ENCODE results near the gene REN.

REN gene

DNA sequence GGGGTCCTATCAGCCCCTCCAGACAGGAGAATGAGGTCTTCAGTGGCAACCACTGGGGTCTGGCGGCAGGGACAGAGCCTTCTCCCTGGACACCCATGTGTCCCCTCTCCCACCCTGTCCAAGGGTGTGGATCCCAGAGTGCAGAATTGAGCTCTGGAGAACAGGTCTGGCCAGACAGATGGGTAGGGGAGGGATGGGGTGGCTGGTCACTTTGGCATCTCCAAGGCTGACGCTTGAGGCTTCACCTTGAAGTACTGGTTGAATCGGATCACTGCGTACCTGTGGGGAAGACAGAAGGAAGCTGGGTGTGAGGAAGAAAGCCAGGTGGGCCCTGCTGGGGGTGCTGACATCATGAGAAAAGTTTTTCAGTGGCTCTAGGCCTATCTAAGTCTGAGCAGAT, 34.2 kb downstream of the REN start:
- DNase-seq (ENCODE audit: low spot score) = no peak

DNA sequence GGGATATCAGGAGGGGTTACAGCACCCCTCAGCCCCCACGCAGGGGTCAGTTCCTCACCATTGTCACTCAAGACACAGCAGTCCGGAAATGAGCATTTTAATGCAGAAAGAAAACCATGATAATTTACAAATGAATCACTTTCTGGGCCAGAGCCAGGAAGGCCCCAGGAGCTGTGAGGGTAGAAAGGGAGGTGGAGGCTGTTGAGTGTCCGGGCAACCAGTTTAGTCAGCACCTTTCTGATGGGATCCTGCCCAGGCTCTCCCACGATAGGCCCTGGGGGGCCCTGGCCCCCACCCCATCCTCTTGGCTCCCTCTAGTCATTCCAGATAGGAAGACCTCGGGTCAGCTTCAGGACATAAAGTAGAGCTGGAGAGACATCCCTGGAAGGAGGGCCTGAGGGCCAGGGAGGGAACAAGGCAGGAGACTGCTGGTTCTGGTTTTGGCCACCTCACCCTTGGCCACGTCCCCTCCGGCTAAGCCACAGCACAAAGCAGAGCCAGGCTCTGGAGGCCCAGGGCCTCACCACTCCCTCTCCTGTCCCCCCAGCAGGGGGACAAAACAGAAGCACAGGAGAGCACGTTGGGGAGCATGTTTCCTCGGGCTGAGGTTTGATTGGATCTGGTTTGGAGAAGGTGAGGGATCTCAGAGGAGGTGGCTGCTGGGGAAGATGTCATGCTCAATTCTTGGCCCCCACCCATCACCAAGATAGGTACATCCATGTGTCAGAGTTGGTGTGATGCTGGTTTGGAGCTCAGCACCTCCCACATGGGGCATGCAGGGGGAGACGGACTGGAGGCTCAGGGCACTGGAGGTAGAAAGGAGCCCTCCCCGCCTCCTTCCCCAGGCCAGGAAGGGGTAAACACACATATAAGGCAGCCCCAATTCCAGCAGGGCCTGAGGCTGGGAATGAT, 34.9 kb downstream of the REN start:
- peak; percentile 87 for DNase-seq (ENCODE audit: low spot score)

DNA sequence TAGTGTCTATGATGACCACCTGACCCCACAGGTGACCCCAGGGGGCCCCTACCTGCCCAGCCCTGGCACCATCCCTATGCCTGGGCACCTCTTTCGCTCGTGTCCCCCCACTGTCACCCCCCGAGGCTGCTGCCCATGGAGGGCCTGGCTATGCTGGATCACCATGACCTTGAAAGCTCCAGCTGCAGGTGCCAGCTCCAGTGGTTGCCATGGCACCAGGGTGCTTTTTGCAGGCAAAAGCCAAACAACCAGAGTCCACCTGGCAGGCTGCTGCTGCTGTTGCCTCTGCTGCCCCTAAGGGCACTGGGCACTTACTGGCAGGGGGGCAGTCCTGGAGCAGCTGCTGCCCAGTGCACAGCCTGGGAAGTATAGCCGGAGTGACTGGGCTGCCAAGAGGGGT, 36.0 kb downstream of the REN start:
- no peak for DNase-seq (ENCODE audit: low spot score)

DNA sequence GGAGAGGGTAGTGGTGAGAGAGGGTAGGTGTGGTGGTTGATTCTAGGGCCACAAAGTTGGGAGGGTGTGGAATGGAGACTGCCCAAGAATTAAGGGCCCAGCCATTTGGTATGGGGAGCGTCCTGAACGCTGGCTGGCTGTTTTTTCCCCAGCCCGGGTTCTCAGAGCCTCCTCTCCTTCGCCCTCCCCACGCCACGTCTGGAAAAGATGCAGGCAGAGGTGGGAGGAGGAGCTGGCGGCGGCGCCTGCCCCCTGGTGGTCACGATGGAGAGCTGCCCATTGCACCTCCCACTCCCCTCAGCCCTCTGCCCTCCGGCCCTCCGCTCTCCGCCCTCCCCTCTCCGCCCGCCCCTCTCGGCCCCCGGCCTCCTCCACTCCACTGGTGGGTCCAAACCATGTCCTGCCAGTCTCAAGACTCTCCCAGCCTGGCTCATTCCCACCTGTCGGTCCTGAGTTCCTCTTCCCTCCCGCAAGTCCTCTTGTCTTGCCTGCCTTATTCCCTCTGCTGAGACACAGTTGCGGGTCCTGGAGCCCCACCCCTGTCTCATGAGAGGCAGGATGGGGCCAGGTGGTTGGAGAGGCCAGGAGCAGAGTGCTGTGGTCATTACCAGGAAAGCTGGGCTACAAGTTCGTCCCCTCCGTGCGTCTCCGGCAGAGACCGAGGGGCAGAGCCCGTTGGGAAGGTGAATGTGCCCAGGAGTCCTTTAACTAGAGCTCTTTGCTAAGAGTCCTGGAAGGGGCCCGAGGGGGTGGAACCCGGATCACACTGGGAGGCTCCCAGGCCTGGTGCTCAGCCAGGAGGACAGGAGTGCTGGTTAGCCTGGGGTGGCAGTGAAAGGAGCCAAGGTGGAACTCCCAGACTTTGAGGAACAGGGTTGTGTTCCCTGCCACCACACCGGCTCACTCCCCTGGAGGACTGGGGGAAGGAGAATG, 36.9 kb downstream of the REN start:
- peak; percentile 90 for DNase-seq (ENCODE audit: low spot score)

DNA sequence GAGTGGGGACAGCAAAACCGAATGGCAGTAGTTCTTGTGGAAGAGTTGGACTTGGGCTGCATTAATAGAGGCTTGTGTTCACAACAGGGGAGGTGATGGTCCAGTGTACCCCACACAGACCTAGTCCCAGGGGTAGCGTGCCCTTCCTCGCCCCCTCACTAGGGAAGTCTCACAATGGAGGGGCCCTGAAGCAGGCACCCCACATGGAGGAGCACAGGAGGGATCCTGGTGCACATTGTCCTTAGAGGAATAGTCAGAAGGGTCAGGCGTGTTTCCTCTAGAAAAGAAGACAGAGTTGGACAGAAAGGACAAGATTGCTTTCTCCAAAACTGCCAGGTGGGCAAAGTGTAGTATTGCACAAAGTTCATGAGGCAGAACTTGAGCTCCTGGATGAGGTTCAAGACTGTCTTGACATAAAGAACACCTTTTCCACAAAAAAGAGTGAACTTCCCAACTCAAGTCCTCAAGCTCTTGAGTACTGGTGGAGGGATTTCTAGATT, 37.6 kb downstream of the REN start:
- no peak for DNase-seq (ENCODE audit: low spot score)

DNA sequence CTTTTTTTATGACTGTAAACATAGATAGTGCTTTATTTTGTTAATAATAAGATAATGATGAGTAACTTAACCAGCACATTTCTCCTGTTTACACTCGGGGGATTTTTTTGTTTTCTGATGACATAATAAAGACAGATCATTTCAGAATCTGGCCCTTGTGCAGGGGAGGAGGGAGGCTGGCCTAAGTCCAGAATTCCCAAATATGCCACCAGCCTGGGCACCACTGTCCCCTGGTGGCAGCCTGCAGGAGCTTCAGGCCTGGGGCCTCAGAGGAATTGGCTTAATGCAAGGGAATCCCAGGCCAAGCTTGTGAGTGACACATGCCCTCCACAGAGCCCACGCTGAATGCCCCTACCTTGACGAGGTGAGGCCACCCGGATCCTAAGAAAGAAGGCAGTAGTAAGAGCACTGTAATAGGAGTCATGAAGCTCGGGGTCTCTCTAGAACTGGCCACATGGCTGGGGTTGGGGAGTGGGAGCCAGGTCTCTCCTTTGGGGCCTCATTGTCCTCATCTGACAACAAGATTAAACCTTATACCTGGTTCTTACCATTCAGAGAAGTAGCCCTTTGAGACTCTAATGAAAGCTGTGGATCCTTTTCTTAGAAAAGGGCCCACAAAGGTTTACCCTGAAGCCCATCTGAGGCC, 38.4 kb downstream of the REN start:
- DNase-seq (ENCODE audit: low spot score) = peak; percentile 90

DNA sequence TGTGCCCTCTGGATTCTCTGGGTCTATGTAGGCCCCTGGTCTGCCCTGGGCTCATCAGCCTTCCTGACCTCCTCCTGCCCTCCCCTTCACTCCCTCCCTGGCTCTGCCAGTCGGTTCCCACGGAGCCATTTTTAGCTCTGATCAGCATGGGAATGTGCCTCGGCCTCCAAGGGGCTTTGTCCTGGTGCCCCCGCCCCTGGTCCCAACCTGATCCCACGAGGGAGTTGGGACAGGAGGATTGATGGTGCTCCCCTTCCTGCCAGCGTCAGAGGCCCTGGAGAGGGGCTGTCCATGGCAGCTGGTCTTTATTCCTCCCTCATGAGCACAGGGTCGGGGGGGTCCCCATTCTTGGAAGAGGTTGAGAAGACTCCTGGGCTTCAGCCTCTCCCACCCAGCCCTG, 39.2 kb downstream of the REN start:
- no peak for DNase-seq (ENCODE audit: low spot score)

DNA sequence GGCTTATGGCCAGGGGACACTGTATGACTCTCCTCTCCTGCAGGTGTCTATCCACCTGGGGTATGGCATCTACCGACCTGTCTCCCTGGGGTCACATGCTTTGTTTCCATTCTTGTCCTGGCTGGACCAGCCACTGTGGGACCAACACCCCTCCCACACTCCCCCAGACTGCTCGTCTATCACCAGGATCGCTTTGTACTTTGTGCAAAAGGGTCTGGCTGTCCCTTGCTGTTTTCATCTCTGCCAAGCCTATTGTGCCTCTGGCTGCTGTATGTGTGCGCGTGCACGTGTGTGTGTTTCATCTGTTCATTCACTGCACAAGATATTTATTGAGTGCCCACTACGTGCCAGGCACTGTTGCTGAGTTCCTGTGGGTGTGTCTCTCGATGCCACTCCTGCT, 39.8 kb downstream of the REN start:
- no peak for DNase-seq (ENCODE audit: low spot score)

DNA sequence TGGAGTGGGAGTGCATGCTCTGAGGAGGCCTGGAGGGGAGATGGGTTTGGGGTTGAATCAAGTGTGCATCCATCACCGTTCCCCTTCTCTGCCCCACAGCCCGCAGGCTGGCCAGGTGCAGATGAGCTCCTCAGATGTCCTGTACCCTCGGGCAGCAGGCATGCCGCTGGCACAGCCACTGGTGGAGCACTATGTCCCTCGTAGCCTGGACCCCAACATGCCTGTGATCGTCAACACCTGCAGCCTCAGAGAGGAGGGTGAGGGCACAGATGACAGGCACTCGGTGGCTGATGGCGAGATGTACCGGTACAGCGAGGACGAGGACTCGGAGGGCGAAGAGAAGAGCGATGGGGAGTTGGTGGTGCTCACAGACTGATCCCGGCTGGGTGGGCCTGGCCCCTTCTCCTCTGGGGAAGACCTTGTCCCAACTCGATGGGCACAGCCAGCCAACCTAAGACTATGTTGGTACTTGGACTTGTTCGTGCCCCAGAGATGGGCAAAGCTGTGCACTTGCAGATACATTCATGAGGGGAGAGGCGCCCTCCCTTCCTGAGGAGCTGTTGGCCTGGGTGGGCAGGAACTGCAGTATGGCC, 40.3 kb downstream of the REN start:
- DNase-seq (ENCODE audit: low spot score) = no peak

DNA sequence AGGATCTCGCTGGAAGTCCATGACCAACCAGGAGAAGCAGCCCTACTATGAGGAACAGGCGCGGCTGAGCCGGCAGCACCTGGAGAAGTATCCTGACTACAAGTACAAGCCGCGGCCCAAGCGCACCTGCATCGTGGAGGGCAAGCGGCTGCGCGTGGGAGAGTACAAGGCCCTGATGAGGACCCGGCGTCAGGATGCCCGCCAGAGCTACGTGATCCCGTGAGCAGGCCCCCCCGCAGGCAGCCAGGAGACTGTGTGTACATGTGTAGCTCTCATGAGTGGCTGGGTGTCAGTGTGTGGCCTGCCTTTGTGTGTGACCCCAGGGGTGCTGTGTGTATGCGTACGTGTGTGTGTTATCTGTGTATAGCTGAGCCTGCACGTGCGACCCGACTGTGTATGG, 41.5 kb downstream of the REN start:
- DNase-seq (ENCODE audit: low spot score) = no peak

DNA sequence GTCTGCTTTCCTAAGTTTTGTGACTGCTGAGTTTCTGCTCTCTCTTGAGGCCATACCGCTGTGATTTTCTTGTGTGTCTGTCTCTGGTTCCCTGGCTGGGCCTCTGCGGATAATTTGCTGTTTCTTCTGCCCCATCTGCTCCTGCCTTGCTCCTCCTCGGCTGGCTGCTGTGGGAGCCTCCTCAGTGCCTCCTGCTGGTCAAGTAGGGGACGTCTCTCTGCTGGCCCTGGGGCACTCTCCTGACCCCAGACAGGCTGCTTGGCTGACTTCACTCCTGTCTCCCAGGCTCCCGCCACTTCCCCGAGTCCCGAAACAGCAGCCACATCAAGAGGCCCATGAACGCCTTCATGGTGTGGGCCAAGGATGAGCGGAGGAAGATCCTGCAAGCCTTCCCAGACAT, 42.8 kb downstream of the REN start:
- DNase-seq (ENCODE audit: low spot score) = peak; percentile 62

DNA sequence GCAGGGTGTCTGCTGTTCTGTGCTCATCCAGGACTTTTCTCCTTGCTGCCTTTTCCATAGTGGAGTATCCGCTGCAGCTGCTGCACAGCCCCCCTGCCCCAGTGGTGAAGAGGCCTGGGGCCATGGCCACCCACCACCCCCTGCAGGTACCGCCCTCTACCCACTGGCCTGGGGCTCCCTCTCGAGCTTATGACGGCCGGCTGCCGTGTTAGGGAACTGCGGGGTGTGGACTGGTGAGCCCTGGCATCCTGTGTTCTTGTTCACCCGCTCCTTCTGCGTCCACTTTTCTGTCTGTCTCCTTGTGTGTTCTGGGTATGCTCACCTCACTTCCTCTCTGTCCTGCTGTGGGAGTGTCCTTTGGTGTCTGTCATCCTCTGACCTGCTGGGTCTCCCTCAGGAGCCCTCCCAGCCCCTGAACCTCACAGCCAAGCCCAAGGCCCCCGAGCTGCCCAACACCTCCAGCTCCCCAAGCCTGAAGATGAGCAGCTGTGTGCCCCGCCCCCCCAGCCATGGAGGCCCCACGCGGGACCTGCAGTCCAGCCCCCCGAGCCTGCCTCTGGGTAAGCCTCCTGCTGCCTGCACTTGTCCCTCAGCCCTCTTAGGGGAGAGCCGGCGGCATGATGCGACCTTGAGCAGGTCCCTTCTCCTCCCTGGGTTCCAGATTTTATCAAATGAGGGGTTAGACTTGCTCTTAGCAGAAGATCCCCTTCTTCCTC, 44.1 kb downstream of the REN start:
- DNase-seq (ENCODE audit: low spot score) = no peak

DNA sequence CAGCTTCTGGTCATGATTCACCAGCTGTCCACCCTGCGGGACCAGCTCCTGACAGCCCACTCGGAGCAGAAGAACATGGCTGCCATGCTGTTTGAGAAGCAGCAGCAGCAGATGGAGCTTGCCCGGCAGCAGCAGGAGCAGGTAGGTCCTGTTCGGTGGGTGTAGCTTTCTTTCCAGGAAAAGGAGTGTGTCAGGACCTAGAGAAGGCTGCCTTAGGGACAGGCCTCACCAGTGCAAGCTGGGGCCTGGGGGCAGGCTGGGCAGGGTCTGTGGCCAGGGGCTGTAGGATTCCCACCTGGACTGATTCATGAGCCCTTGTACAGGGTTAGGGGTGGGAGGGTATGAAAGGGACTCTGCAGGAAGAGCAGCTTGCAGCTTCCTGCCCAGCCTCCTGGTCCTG, 49.6 kb downstream of the REN start:
- DNase-seq (ENCODE audit: low spot score) = no peak

DNA sequence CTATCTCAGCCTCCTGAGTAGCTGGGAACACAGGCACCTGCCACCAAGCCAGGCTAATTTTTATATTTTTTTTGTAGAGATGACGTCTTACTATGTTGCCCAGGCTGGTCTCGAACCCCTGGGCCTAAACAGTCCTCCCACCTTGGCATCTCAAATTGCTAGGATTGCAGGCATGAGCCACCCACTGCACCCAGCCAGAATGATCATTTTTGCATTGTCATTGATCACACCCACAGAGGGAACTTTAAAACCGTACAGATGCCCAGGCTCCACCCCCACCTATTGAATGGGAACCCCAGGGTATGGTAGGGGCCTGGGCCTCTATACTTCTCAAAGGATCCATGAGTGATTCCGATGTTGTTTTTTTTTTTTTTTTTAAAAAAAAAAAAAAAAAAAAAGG, 51.0 kb downstream of the REN start:
- DNase-seq (ENCODE audit: low spot score) = no peak

DNA sequence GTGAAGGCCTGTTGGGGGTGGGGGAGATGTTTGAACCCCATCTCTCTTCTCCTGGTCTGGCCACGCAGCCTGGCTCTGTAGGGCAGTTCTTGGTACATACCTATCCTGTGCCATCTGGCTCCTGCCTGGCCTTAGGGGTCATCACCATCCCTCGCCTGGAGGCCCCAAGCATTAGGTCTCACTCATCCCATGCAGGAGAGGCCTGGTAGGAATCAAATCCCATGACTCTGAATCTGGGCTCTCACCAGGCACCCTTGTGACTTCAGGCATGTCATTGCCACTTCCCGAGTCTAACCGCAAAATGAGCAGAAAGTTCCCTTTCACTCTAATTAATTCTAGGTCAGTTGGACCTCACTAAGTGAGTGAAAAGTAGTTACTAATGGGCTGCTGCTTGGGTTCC, 51.5 kb downstream of the REN start:
- DNase-seq (ENCODE audit: low spot score) = no peak

DNA sequence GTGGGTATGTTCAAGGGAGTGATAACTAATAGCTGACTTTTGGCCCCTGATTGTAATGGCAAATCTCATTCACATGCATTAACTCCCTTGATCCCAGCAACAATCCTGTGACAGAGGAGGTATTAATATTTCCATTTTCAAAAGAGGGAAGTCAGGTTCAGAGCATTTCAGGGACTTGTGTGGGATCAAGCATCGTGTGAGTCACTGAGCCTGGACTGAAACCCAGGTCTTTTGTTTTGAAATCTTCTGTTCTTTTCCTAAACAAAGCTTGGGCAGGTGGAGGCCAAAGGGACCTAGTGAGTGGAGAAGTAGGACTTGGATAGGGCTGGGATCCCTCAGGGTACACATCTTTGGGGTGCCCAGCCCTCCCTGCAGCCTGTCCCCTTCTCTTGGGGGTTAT, 52.2 kb downstream of the REN start:
- DNase-seq (ENCODE audit: low spot score) = no peak

DNA sequence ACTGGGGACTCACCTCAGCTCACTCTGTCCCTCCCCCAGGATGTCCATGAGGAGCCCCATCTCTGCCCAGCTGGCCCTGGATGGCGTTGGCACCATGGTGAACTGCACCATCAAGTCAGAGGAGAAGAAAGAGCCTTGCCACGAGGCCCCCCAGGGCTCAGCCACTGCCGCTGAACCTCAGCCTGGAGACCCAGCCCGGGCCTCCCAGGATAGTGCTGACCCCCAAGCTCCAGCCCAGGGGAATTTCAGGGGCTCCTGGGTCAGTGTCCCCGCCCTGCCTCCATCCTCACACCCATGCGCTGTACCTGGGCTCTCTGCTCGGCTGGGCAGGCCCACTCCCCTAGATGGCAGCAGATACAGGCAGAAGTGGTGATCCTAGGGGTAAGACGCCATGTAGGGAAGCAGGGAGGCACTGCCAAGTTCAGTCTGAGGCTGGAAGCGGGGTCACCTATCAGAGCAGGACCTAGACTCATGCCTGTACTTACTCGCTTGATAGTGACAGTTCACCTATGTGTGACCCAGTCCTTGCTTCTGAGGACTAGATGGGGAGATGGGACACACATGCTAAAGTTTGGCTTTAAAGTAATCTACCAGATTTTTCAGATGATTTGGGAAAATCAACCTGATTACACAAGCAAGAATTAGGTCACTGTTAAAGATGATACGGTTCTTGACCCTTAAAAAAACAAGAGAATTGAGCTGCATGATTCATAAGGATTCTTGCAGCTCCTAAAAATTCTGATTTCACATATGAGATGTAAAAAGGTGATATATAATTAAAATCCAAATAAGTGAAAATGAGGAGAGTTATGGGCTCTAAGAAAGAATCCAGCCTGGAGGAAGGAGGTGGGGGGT, 53.0 kb downstream of the REN start:
- DNase-seq (ENCODE audit: low spot score) = no peak

DNA sequence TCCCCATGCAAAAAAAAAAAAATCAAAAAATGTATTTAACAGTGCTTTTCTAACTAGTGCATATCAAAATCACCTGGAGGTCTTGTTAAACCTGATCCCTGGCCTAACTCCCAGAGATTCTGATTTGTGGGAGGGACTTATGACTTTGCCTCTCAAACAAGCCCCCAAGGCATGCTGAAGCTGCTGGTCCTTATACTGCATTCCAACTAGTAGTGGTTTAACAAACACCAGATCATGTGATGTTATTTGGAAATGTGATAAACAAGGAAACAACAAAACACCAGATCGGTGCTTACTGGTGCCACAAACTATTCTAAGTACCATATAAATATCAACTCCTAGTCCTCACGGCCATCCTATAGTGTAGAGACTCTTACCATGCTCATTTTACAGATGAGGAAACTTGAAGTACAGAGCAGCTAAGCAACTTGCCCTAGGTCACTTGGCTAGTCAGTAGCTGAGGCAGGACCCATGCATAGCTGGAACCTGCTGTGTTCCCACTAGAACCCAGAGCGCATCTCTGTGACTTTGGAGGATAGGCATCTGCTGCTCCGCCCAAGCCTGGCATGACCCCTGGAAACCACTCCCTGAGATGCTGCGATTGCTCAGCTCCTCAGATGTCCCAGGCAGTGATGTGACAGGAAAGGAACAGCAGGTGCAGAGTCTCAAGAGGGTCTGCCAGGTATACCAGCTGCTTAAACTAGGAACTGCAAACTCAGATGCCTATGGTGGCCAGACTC, 55.1 kb downstream of the REN start:
- no peak for DNase-seq (ENCODE audit: low spot score)

DNA sequence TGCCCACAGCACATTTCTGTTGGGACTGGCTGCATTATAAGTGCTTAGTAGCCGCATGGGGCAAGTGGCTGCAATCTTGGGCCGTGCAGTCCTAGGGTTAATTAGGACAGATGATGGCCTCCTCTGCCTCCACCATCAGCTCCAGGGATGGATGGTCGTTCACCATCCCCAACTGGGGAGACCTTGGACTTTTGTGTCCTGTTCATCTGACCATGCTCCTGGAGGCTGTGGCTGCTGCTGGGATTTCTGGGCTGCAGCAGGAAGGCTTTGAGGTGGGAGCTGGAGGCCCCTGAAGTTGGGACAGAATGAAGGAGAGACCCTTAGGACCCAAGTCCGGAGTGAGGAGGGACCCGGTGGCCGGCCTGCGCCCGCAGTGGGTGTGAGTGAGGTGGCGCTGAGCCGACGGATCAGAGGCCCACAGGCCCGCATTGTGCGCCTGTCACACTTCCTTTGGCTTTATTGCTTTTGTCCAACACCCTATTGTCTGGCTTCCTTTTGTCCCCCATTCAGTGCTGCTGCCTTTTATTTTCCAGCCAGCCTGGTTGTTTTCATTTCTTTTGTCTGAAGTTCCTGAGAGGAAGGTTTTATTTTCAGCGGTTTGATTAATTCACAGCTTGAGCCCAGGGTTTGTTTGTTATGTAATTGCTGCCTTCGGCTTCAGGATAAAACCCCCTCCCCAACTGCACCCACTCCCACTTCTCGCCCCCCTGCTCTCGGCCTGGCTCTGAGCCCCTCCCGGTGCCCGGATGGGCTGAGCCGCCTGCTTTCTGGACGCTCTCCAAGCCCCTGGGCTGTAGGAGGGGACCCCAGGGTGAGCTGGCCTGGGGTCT, 57.6 kb downstream of the REN start:
- no peak for DNase-seq (ENCODE audit: low spot score)

Measured in AG08396 (cell line).